GM12892 (cell line): ENCODE measurements around the gene IP6K2.

Experiments
- POLR2AphosphoS5 ChIP-seq: IDR thresholded peaks from 2 replicates; pipeline ENCODE4 v1.6.1; 2011; ENCODE audit warnings: low read depth, low read length, control low read depth
- TAF1 ChIP-seq: IDR thresholded peaks from 2 replicates; pipeline ENCODE4 v1.6.1; 2011; ENCODE audit warnings: low read depth, mild to moderate bottlenecking, control low read depth, low read length, borderline replicate concordance

GRCh38 chr3:48687220-48687678, 29.8 kb downstream of the IP6K2 start:
- TF ChIP-seq POLR2AphosphoS5 (peak; percentile 73), TAF1 (no peak)
